ENCODE results near the gene MYMK. TPM values are rescaled to one million over a fixed set of nuclear protein-coding genes. Genes with fewer than 3 reads are reported as not detected.

The MYMK gene
- total RNA-seq, 1 donor from 2014 or later, result not detected

DNA sequence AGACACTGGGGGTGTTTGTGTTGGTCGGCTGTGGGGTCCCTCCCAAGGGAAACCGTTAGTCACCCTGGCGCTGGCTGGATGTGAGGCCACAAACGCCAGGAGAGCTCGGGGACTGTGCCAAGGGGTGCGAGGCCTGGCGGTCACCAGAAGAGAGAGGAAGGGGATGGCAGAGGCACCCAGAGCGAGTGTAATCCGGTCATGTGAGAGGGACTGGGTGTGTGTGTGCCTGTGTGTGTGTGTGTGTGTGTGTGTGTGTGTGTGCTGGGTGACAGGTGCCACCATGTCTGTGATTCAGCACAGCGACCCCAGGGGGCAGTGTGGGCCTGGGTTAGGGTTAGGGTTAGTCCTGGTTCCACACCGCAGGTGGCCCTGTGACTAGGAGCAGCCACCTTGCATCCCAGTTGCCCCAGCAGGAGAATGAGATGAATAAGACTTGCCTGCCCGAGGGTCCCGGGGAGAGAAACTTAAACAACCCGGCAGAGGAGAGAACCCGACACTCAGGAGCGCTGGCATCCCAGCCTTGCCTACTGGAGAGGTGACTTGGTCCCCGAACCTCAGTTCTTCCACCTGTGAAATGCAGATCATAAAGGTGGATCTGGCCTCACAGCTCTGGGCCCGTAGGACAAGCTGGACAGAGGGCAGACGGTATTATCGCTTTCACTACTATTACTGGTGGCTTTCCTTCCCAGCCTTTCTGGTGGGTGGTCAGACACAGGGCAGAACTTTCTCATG lies 8.3 kb upstream of the MYMK start:
- TF ChIP-seq, protein P1, sequence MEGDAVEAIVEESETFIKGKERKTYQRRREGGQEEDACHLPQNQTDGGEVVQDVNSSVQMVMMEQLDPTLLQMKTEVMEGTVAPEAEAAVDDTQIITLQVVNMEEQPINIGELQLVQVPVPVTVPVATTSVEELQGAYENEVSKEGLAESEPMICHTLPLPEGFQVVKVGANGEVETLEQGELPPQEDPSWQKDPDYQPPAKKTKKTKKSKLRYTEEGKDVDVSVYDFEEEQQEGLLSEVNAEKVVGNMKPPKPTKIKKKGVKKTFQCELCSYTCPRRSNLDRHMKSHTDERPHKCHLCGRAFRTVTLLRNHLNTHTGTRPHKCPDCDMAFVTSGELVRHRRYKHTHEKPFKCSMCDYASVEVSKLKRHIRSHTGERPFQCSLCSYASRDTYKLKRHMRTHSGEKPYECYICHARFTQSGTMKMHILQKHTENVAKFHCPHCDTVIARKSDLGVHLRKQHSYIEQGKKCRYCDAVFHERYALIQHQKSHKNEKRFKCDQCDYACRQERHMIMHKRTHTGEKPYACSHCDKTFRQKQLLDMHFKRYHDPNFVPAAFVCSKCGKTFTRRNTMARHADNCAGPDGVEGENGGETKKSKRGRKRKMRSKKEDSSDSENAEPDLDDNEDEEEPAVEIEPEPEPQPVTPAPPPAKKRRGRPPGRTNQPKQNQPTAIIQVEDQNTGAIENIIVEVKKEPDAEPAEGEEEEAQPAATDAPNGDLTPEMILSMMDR (IDR thresholded peaks at IDR 0.05; ENCODE audit: insufficient read depth, low read length, poor library complexity, severe bottlenecking), result peak; percentile 52
- no peak for DNase-seq (ENCODE audit: low read depth)
- Histone ChIP-seq H3K4me3 (ENCODE audit: low read depth, low read length) (no peak overlapping the region), H3K27me3 (ENCODE audit: control insufficient read depth, insufficient read depth, low read length) (peaks cover 87% of the 10 kb centered on the region), H3K36me3 (ENCODE audit: control insufficient read depth, insufficient read depth, low read length) (no peaks in the 10 kb centered on the region)

DNA sequence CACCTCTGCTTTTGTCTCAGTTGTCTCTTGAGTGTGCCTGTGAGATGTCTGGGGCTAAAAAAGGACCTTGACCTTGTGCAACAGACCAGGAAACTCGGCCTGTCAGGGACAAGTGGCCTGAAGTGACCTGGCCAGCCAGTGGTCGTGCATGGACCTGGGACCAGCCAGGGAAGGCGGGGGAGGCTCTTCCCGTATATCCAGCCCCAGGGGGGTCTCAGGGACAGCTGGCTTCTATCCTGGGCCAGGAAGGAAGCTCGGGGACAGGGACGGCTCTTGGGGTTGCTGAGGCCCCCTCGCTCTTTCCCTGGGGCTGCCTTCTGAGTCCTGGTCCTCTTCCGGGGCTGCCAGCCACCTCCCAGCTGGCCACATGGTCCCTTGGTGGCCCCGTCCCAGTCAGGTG lies 6.5 kb upstream of the MYMK start:
- Histone ChIP-seq H3K36me3 (ENCODE audit: control insufficient read depth, insufficient read depth, low read length) (no peaks in the 10 kb centered on the region), H3K4me3 (ENCODE audit: low read depth, low read length) (no peak overlapping the region), H3K27me3 (ENCODE audit: control insufficient read depth, insufficient read depth, low read length) (peaks cover 93% of the 10 kb centered on the region)
- TF ChIP-seq, protein P1 (IDR thresholded peaks at IDR 0.05; ENCODE audit: insufficient read depth, low read length, poor library complexity, severe bottlenecking), result no peak
- DNase-seq (ENCODE audit: low read depth), result no peak

DNA sequence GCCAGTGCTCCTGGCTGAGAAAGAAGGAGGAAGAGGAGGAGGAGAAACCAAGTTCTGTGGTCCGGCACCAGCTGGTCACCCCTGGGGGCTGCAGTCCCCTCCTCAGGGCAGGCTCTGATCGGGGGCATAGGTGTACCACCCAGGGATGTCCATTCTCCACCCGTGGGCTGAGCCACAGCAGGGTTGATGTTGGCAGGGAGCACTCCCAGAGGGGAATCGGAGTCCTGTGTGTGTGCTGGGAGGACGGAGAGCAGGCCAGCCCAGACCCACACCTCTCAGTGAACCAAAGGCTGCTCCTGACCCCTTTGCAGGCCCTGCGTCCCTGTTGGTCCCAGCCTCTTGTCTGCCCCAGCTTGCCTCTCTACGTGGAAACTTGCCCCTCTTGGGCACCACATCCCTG lies 5.1 kb upstream of the MYMK start:
- no peaks in the 10 kb centered on the region for H3K36me3 ChIP-seq (ENCODE audit: control insufficient read depth, insufficient read depth, low read length)
- H3K4me3 ChIP-seq (ENCODE audit: low read depth, low read length), result no peak overlapping the region
- peaks cover 89% of the 10 kb centered on the region for H3K27me3 ChIP-seq (ENCODE audit: control insufficient read depth, insufficient read depth, low read length)
- no peak for DNase-seq (ENCODE audit: low read depth)
- TF ChIP-seq, protein P1 (IDR thresholded peaks at IDR 0.05; ENCODE audit: insufficient read depth, low read length, poor library complexity, severe bottlenecking), result no peak

DNA sequence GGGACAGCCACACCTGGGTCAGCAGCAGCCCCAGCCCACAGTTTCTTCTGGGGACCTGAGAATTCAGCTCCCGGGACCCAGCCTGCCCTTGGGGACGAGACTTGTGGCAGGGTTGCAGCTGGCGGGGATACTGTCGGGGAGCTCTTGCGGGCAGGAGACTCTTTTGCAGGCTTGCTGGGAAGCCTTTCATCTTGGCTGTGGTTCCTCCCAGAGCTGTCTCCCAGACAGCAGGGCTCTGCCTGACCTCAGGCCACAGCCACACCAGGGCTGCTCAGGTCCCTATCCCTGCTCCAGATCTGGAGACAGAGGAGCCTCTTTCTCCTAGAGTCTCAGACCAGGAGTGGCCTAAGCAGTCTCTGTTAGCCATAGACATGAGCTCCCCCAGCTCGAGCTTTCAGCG lies 4.7 kb upstream of the MYMK start:
- peaks cover 89% of the 10 kb centered on the region for H3K27me3 ChIP-seq (ENCODE audit: control insufficient read depth, insufficient read depth, low read length)
- no peak for DNase-seq (ENCODE audit: low read depth)
- no peaks in the 10 kb centered on the region for H3K36me3 ChIP-seq (ENCODE audit: control insufficient read depth, insufficient read depth, low read length)
- H3K4me3 ChIP-seq (ENCODE audit: low read depth, low read length), result no peak overlapping the region
- TF ChIP-seq, protein P1 (IDR thresholded peaks at IDR 0.05; ENCODE audit: insufficient read depth, low read length, poor library complexity, severe bottlenecking), result no peak

DNA sequence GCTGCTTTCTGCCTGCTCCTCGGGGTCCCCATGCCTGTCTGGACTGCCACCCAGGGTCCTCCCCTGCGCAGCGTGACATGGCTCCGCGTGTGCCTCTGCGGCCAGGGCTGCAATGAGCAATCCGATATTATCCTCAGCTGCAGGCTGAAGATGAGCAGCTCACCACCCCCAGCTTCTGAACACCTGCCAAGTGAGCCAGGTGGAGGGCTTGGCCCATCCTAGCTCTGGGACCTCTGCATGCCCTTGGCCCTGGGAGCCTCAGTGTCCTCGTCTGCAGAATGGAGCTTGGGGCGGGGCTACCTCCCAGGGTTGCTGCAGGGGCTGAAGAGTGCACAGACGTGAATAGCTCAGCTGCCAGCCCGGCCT lies 4.1 kb upstream of the MYMK start:
- H3K27me3 ChIP-seq (ENCODE audit: control insufficient read depth, insufficient read depth, low read length), result peaks cover 89% of the 10 kb centered on the region

More for the DNA sequence above, 4.1 kb upstream of the MYMK start:
- Histone ChIP-seq H3K36me3 (ENCODE audit: control insufficient read depth, insufficient read depth, low read length) (no peaks in the 10 kb centered on the region), H3K4me3 (ENCODE audit: low read depth, low read length) (no peak overlapping the region)
- no peak for DNase-seq (ENCODE audit: low read depth)
- TF ChIP-seq, protein P1 (IDR thresholded peaks at IDR 0.05; ENCODE audit: insufficient read depth, low read length, poor library complexity, severe bottlenecking), result no peak
